Chondrocyte (in vitro differentiated cells): Measurements from ENCODE around the gene PITX1. TPM values are rescaled to one million over a fixed set of nuclear protein-coding genes. Genes with fewer than 3 reads are reported as not detected.

ENCODE experiments used
- DNase-seq: peaks from one replicate; pipeline ENCODE4 v3.0.0; 2021; ENCODE audit warnings: mixed read lengths, low spot score
- H3K27ac Mint-ChIP-seq: one replicate; pipeline ENCODE4 v1.8.0; 2021; ENCODE audit warnings: mild to moderate bottlenecking, moderate library complexity, mixed read lengths; ENCODE audit not compliant: unreplicated experiment
- H3K27me3 Mint-ChIP-seq: 2 replicates; pipeline ENCODE4 v1.8.0; 2021; ENCODE audit warnings: low read depth, mixed read lengths
- H3K36me3 Mint-ChIP-seq: 2 replicates; pipeline ENCODE4 v1.8.0; 2021; ENCODE audit warnings: low read depth, mixed read lengths
- H3K4me1 Mint-ChIP-seq: 2 replicates; pipeline ENCODE4 v1.8.0; 2021; ENCODE audit warnings: low read depth, mild to moderate bottlenecking, mixed read lengths
- H3K4me3 Mint-ChIP-seq: one replicate; pipeline ENCODE4 v1.8.0; 2021; ENCODE audit warnings: mild to moderate bottlenecking, moderate library complexity, mixed read lengths; ENCODE audit not compliant: unreplicated experiment
- H3K9me3 Mint-ChIP-seq: 2 replicates; pipeline ENCODE4 v1.8.0; 2021; ENCODE audit warnings: low read depth, mixed read lengths
- CTCF ChIP-seq: fragments of 200-600 bp; sonication (generic); IDR thresholded peaks from 2 replicates; pipeline ENCODE4 v1.5.0; 2021; ENCODE audit warnings: antibody characterized with exemption, mild to moderate bottlenecking, moderate library complexity
- total RNA-seq: library from RNA; stranded (reverse); gene quantifications from 3 replicates; pipeline ENCODE4 v1.2.1, GENCODE V29; 2021

PITX1 gene
- total RNA-seq, 1 donor from 2014 or later = not detected

GRCh38 chr5:135031813-135032694, 2.0 kb downstream of the PITX1 start:
- no peaks in the 10 kb centered on the region for H3K9me3 Mint-ChIP-seq
- peak; percentile 28 for DNase-seq
- H3K36me3 Mint-ChIP-seq = peaks cover 9% of the 10 kb centered on the region
- H3K4me1 Mint-ChIP-seq = peaks cover 19% of the 10 kb centered on the region
- H3K27me3 Mint-ChIP-seq = peaks cover 70% of the 10 kb centered on the region
- TF ChIP-seq CTCF = no peak
- H3K4me3 Mint-ChIP-seq = no peak overlapping the region
- H3K27ac Mint-ChIP-seq = no peak overlapping the region

- DNase-seq = peak; percentile 92
- Mint-ChIP-seq H3K27ac (no peak overlapping the region), H3K36me3 (peaks cover 13% of the 10 kb centered on the region), H3K4me1 (peaks cover 19% of the 10 kb centered on the region), H3K9me3 (no peaks in the 10 kb centered on the region), H3K4me3 (peak overlapping the region; percentile 9), H3K27me3 (peaks cover 71% of the 10 kb centered on the region)
- TF ChIP-seq CTCF = no peak
Observed at GRCh38 chr5:135030956-135031812, 2.8 kb downstream of the PITX1 start.

- no peak overlapping the region for H3K27ac Mint-ChIP-seq
Observed at GRCh38 chr5:135030123-135030955, 3.7 kb downstream of the PITX1 start.

GRCh38 chr5:135029477-135030122, 4.4 kb downstream of the PITX1 start:
- H3K4me3 Mint-ChIP-seq = no peak overlapping the region
- H3K9me3 Mint-ChIP-seq = no peaks in the 10 kb centered on the region
- peaks cover 13% of the 10 kb centered on the region for H3K36me3 Mint-ChIP-seq
- peaks cover 14% of the 10 kb centered on the region for H3K4me1 Mint-ChIP-seq
- no peak for TF ChIP-seq CTCF
- no peak overlapping the region for H3K27ac Mint-ChIP-seq
- peaks cover 70% of the 10 kb centered on the region for H3K27me3 Mint-ChIP-seq
- no peak for DNase-seq

More at GRCh38 chr5:135030123-135030955, 3.7 kb downstream of the PITX1 start:
- Mint-ChIP-seq H3K36me3 (peaks cover 13% of the 10 kb centered on the region), H3K27me3 (peaks cover 72% of the 10 kb centered on the region), H3K4me3 (no peak overlapping the region), H3K4me1 (peaks cover 19% of the 10 kb centered on the region), H3K9me3 (no peaks in the 10 kb centered on the region)
- TF ChIP-seq CTCF = no peak
- DNase-seq = peak; percentile 28
